GM18858 (cell line): ENCODE results near the gene HIRA.
A peak's percentile ranks its signal among the peaks of the same experiment; 100 is the strongest.

Experiments
- ATAC-seq: cut with Tn5 transposase; IDR thresholded peaks from one replicate; pipeline ENCODE4 v1.9.1; 2021; ENCODE audit not compliant: unreplicated experiment

The HIRA gene

GRCh38 chr22:19431649-19432132, at the start of gene HIRA:
Gene HIRA, minus strand, starts transcription at chr22:19431733. Its CDS starts 257 bp downstream, at chr22:19431476.
- ATAC-seq = peak; percentile 28

- no peak for ATAC-seq
These were observed 49.3 kb upstream of the HIRA start for GRCh38 chr22:19480789-19481188.

GRCh38 chr22:19480173-19480568, 48.6 kb upstream of the HIRA start:
- ATAC-seq = no peak

- peak; percentile 72 for ATAC-seq
These were observed 48.0 kb upstream of the HIRA start, which contains the start of gene CDC45 for GRCh38 chr22:19479355-19480172. Gene CDC45, plus strand, starts transcription at chr22:19479920. Its CDS starts 49 bp downstream, at chr22:19479969.

- no peak for ATAC-seq
These were observed 47.4 kb upstream of the HIRA start, which contains the start of gene UFD1 for GRCh38 chr22:19478901-19479354. Gene UFD1, minus strand, starts transcription at chr22:19479193. Its CDS starts 108 bp downstream, at chr22:19479085.

- no peak for ATAC-seq
These were observed 46.7 kb upstream of the HIRA start for GRCh38 chr22:19478045-19478900.

- no peak for ATAC-seq
These were observed 46.0 kb upstream of the HIRA start for GRCh38 chr22:19477321-19478044.

- ATAC-seq = no peak
These were observed 44.5 kb upstream of the HIRA start for GRCh38 chr22:19476023-19476422.

- no peak for ATAC-seq
These were observed 42.0 kb upstream of the HIRA start for GRCh38 chr22:19473578-19473977.

GRCh38 chr22:19472233-19472632, 40.7 kb upstream of the HIRA start:
- no peak for ATAC-seq

GRCh38 chr22:19471572-19471971, 40.0 kb upstream of the HIRA start:
- ATAC-seq = no peak

GRCh38 chr22:19470010-19470409, 38.5 kb upstream of the HIRA start:
- no peak for ATAC-seq

GRCh38 chr22:19469421-19469820, 37.9 kb upstream of the HIRA start:
- ATAC-seq = no peak

- ATAC-seq = no peak
These were observed 36.4 kb upstream of the HIRA start for GRCh38 chr22:19467912-19468311.

GRCh38 chr22:19466848-19467752, 35.6 kb upstream of the HIRA start:
- ATAC-seq = no peak

- ATAC-seq = no peak
These were observed 34.7 kb upstream of the HIRA start for GRCh38 chr22:19466126-19466716.

- ATAC-seq = no peak
These were observed 33.4 kb upstream of the HIRA start for GRCh38 chr22:19464975-19465374.

GRCh38 chr22:19464546-19464945, 33.0 kb upstream of the HIRA start:
- no peak for ATAC-seq
